Measurements from ENCODE around the gene ZNF653.

Gene ZNF653

DNA sequence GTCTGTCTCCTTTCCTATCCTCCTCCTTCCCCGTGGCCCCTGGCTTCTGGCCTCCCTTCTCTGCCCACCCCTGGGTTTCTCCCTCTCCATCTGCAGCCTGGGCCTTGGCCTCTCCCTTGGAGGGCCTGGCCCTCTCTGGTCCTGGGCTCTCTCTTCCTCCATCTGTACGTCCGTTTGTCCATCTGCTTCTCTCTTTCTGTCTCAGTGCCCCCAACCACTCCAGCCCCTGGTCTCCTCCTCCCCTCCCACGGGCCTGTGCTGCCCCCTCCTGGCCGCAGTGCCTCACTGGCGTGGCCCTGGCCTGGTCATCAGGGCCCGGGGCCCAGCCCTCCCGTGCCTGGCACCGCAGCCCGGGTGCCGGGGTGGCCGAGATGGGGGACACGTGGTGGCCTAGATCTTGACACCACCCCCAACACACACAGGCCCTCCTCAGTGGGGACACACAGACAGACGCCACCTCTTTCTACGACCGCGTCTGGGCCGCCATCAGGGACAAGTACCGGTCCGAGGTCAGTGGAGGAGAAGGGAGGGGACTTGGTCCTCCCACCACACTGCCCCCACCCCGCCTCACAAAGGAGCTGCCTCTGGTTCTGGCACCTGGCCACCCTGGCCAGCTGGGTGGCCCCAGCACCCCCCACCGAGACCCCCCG, 58.9 kb downstream of the ZNF653 start:
- TF ChIP-seq, protein P1, sequence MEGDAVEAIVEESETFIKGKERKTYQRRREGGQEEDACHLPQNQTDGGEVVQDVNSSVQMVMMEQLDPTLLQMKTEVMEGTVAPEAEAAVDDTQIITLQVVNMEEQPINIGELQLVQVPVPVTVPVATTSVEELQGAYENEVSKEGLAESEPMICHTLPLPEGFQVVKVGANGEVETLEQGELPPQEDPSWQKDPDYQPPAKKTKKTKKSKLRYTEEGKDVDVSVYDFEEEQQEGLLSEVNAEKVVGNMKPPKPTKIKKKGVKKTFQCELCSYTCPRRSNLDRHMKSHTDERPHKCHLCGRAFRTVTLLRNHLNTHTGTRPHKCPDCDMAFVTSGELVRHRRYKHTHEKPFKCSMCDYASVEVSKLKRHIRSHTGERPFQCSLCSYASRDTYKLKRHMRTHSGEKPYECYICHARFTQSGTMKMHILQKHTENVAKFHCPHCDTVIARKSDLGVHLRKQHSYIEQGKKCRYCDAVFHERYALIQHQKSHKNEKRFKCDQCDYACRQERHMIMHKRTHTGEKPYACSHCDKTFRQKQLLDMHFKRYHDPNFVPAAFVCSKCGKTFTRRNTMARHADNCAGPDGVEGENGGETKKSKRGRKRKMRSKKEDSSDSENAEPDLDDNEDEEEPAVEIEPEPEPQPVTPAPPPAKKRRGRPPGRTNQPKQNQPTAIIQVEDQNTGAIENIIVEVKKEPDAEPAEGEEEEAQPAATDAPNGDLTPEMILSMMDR (conservative IDR thresholded peaks at IDR 0.05; ENCODE audit: low read depth, low read length) = peak; percentile 77
- peak; percentile 40 for DNase-seq (ENCODE audit: low read depth)
- H3K4me3 ChIP-seq (ENCODE audit: low read depth, low read length) = no peak overlapping the region

DNA sequence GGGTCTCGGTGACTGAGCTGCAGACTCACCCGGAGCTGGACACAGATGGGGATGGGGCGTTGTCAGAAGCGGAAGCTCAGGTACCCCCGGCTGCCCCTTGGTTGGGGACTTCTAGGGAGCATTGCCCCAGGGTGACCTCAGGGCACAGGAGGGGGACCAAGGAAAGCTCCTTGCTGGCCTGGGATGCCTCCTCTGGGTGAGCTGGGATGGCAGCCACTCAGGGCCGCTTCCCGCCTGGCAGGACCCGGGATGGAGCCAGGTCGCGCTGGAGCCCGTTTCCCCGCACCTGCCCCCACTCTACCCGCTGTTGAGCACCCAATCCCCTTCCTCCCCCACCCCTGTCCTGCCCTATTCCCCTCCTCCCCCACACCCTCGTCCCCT, 59.4 kb downstream of the ZNF653 start:
- TF ChIP-seq, protein P1 (conservative IDR thresholded peaks at IDR 0.05; ENCODE audit: low read depth, low read length) = no peak
- no peak overlapping the region for H3K4me3 ChIP-seq (ENCODE audit: low read depth, low read length)
- DNase-seq (ENCODE audit: low read depth) = no peak

DNA sequence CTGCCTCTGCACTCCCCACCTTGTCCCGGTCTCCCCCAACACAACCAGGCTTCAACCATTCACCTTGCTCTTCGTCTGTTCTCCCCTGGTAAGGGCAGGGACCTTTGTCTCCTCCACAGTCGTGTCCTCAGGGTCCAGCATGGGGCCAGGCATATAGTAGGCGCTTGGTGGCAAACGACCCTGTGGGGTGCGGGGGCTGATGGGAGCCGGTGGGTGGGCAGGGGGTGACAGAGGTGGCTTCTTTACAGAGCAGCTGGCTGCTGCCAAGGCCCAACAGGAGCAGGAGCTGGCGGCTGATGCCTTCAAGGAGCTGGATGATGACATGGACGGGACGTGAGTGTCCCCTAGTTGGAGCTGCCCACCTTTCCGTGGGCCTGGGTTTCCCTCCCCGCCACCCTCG, 60.5 kb downstream of the ZNF653 start:
- DNase-seq (ENCODE audit: low read depth) = no peak
- no peak overlapping the region for H3K4me3 ChIP-seq (ENCODE audit: low read depth, low read length)
- TF ChIP-seq, protein P1 (conservative IDR thresholded peaks at IDR 0.05; ENCODE audit: low read depth, low read length) = no peak

DNA sequence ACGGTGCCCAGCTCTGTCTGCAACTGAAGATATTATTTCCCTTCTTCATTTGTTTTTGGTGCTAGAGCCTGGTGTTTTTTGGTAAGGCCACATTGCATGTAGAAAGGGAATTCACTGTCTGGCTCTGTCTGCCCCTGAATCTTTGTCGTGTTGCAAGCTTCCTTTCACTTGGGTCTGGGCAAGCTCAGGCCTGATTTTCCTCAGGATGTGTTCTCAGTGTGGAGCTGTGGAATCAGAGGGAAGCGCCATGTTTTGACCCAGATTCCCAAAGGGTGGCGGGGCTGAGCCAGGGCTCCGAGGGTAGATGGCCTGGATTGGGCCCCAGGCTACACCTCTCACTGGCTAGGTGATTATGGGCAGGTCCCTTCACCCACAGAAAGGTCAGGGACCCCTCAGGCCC, 61.6 kb downstream of the ZNF653 start:
- DNase-seq (ENCODE audit: low read depth) = no peak
- TF ChIP-seq, protein P1 (conservative IDR thresholded peaks at IDR 0.05; ENCODE audit: low read depth, low read length) = no peak
- no peak overlapping the region for H3K4me3 ChIP-seq (ENCODE audit: low read depth, low read length)

DNA sequence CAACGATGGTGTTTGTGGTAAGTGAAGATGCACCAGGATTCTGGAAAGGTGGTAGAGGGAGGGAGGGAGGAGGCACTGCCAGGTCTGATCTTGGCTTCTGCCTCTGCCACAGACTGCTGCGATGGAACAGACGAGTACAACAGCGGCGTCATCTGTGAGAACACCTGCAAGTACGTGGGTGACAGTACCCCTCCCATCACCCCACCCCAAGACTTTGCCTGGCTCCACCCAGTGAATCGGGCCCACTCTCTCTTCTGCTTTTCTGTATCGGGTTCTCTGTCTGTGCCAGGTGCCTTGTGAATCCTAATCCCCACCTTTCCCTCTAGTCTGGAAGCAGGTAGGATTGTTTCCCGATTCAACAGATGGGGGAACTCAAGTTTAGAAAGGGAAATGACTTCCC, 67.7 kb downstream of the ZNF653 start:
- no peak overlapping the region for H3K4me3 ChIP-seq (ENCODE audit: low read depth, low read length)
- TF ChIP-seq, protein P1 (conservative IDR thresholded peaks at IDR 0.05; ENCODE audit: low read depth, low read length) = no peak
- DNase-seq (ENCODE audit: low read depth) = no peak

DNA sequence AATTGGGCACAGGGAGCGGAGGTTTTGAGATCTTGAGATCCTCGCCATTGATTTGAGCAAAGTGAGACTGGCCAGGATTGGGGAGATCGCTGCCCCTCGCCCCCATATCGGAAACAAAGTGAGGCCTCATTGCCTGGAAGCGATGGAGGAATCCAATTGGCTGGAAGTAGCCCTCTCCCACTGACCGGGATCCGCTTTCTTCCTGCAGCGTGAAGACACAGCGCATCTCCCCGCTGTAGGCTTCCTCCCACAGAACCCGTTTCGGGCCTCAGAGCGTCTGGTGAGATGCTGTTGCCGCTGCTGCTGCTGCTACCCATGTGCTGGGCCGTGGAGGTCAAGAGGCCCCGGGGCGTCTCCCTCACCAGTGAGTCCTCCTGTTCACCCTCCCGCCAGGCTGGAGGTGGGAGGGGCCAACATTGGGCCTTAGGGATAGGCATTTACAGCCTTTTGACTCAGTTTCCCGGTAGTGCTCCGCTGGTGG, 69.8 kb downstream of the ZNF653 start:
- peak overlapping the region; percentile 97 for H3K4me3 ChIP-seq (ENCODE audit: low read depth, low read length)
- TF ChIP-seq, protein P1 (conservative IDR thresholded peaks at IDR 0.05; ENCODE audit: low read depth, low read length) = no peak
- peak; percentile 55 for DNase-seq (ENCODE audit: low read depth)

All from choroid plexus epithelial cell (primary cell).